ENCODE data around the gene MAG. TPM values are rescaled to one million over a fixed set of nuclear protein-coding genes. Genes with fewer than 3 reads are reported as not detected.
A peak's percentile ranks its signal among the peaks of the same experiment; 100 is the strongest.

The MAG gene
- total and polyA plus RNA-seq, 2 of the 13 experiments (the other 11 are each of a cell fraction or from before 2014, with no cell fraction given), result 0.20 to 1.3 TPM

DNA sequence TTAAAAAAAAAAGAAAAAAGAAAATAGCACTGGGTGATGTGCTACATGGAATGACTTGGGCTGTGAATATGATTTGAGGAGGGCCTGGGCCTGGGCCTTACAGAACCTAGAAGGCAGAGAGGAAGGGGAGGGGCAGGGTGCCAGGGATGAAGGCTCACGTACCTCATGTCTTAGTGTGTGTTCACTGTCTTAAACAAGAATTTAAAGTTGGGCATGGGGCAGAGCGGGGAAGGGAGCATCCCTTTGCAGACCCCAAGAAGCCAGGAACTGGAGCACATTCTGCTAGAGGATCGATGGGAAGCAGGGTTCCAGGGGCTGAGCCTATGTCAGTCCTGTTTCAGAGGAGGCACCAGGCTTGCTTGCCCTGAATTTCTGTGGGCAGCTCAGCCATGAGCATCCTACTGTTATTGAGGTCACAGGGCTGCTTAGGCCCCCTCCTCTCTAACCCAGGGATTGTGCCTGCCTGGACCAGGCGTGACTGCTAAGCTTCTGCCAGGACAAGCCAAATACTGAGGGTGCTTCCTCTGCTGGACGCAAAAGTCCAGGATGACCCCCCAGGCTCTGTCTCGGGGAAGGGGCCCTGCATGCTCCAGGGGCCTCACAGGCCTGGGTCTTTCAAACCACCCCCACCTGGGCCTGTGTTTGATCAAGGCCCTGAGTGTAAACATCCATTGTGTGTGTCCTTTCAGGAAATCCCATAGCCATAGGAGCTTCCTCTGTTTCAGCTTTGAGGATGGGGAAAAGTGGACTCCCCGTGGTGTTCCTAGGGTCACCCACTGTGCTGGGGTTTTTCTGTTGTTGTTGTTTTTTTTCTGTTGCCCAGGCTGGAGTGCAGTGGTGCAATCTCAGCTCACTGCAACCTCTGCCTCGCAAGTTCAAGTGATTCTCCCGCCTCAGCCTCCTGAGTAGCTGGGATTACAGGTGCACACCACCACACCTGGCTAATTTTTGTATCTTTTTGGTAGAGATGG is 38.4 kb upstream of the MAG start (continued):
- TF ChIP-seq CREB1 (IDR thresholded peaks at IDR 0.05) (no peak), CREB1 (CRISPR knock-in tag; IDR thresholded peaks at IDR 0.05) (no peak), ZNF432 (CRISPR knock-in tag; IDR thresholded peaks at IDR 0.05; ENCODE audit: borderline replicate concordance) (no peak), ZNF761 (CRISPR knock-in tag; conservative IDR thresholded peaks at IDR 0.05) (no peak), NCOR1 (IDR thresholded peaks at IDR 0.05; ENCODE audit: borderline replicate concordance, low read length) (no peak; the same call in 1 of the 2 replicates), RCOR2 (CRISPR knock-in tag; IDR thresholded peaks at IDR 0.05) (peak; percentile 61; the same call in 1 of the 2 replicates), ZNF317 (CRISPR knock-in tag; IDR thresholded peaks at IDR 0.05) (peak; percentile 57), ZNF530 (CRISPR knock-in tag; IDR thresholded peaks at IDR 0.05; ENCODE audit: low read depth) (no peak)
- TF ChIP-seq, protein P1, sequence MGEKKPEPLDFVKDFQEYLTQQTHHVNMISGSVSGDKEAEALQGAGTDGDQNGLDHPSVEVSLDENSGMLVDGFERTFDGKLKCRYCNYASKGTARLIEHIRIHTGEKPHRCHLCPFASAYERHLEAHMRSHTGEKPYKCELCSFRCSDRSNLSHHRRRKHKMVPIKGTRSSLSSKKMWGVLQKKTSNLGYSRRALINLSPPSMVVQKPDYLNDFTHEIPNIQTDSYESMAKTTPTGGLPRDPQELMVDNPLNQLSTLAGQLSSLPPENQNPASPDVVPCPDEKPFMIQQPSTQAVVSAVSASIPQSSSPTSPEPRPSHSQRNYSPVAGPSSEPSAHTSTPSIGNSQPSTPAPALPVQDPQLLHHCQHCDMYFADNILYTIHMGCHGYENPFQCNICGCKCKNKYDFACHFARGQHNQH (CRISPR knock-in tag; IDR thresholded peaks at IDR 0.05), result peak; percentile 52; the same call in 1 of the 2 replicates
- TF ChIP-seq, protein P2, sequence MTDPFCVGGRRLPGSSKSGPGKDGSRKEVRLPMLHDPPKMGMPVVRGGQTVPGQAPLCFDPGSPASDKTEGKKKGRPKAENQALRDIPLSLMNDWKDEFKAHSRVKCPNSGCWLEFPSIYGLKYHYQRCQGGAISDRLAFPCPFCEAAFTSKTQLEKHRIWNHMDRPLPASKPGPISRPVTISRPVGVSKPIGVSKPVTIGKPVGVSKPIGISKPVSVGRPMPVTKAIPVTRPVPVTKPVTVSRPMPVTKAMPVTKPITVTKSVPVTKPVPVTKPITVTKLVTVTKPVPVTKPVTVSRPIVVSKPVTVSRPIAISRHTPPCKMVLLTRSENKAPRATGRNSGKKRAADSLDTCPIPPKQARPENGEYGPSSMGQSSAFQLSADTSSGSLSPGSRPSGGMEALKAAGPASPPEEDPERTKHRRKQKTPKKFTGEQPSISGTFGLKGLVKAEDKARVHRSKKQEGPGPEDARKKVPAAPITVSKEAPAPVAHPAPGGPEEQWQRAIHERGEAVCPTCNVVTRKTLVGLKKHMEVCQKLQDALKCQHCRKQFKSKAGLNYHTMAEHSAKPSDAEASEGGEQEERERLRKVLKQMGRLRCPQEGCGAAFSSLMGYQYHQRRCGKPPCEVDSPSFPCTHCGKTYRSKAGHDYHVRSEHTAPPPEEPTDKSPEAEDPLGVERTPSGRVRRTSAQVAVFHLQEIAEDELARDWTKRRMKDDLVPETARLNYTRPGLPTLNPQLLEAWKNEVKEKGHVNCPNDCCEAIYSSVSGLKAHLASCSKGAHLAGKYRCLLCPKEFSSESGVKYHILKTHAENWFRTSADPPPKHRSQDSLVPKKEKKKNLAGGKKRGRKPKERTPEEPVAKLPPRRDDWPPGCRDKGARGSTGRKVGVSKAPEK (CRISPR knock-in tag; IDR thresholded peaks at IDR 0.05; ENCODE audit: borderline replicate concordance), result no peak
- TF ChIP-seq, protein P3, sequence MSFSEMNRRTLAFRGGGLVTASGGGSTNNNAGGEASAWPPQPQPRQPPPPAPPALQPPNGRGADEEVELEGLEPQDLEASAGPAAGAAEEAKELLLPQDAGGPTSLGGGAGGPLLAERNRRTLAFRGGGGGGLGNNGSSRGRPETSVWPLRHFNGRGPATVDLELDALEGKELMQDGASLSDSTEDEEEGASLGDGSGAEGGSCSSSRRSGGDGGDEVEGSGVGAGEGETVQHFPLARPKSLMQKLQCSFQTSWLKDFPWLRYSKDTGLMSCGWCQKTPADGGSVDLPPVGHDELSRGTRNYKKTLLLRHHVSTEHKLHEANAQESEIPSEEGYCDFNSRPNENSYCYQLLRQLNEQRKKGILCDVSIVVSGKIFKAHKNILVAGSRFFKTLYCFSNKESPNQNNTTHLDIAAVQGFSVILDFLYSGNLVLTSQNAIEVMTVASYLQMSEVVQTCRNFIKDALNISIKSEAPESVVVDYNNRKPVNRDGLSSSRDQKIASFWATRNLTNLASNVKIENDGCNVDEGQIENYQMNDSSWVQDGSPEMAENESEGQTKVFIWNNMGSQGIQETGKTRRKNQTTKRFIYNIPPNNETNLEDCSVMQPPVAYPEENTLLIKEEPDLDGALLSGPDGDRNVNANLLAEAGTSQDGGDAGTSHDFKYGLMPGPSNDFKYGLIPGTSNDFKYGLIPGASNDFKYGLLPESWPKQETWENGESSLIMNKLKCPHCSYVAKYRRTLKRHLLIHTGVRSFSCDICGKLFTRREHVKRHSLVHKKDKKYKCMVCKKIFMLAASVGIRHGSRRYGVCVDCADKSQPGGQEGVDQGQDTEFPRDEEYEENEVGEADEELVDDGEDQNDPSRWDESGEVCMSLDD (CRISPR knock-in tag; IDR thresholded peaks at IDR 0.05; ENCODE audit: borderline replicate concordance), result no peak; the same call in 1 of the 2 replicates
- TF ChIP-seq, protein P4, sequence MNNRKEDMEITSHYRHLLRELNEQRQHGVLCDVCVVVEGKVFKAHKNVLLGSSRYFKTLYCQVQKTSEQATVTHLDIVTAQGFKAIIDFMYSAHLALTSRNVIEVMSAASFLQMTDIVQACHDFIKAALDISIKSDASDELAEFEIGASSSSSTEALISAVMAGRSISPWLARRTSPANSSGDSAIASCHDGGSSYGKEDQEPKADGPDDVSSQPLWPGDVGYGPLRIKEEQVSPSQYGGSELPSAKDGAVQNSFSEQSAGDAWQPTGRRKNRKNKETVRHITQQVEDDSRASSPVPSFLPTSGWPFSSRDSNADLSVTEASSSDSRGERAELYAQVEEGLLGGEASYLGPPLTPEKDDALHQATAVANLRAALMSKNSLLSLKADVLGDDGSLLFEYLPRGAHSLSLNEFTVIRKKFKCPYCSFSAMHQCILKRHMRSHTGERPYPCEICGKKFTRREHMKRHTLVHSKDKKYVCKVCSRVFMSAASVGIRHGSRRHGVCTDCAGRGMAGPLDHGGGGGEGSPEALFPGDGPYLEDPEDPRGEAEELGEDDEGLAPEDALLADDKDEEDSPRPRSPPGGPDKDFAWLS (CRISPR knock-in tag; IDR thresholded peaks at IDR 0.05; ENCODE audit: borderline replicate concordance), result no peak
- TF ChIP-seq, protein P5, sequence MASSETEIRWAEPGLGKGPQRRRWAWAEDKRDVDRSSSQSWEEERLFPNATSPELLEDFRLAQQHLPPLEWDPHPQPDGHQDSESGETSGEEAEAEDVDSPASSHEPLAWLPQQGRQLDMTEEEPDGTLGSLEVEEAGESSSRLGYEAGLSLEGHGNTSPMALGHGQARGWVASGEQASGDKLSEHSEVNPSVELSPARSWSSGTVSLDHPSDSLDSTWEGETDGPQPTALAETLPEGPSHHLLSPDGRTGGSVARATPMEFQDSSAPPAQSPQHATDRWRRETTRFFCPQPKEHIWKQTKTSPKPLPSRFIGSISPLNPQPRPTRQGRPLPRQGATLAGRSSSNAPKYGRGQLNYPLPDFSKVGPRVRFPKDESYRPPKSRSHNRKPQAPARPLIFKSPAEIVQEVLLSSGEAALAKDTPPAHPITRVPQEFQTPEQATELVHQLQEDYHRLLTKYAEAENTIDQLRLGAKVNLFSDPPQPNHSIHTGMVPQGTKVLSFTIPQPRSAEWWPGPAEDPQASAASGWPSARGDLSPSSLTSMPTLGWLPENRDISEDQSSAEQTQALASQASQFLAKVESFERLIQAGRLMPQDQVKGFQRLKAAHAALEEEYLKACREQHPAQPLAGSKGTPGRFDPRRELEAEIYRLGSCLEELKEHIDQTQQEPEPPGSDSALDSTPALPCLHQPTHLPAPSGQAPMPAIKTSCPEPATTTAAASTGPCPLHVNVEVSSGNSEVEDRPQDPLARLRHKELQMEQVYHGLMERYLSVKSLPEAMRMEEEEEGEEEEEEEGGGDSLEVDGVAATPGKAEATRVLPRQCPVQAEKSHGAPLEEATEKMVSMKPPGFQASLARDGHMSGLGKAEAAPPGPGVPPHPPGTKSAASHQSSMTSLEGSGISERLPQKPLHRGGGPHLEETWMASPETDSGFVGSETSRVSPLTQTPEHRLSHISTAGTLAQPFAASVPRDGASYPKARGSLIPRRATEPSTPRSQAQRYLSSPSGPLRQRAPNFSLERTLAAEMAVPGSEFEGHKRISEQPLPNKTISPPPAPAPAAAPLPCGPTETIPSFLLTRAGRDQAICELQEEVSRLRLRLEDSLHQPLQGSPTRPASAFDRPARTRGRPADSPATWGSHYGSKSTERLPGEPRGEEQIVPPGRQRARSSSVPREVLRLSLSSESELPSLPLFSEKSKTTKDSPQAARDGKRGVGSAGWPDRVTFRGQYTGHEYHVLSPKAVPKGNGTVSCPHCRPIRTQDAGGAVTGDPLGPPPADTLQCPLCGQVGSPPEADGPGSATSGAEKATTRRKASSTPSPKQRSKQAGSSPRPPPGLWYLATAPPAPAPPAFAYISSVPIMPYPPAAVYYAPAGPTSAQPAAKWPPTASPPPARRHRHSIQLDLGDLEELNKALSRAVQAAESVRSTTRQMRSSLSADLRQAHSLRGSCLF (CRISPR knock-in tag; IDR thresholded peaks at IDR 0.05; ENCODE audit: borderline replicate concordance), result no peak
